Suprapubic skin (tissue), 4 donors: ENCODE measurements around the gene GAS6. TPM values are rescaled to one million over a fixed set of nuclear protein-coding genes. Genes with fewer than 3 reads are reported as not detected.

Experiments used
- DNase-seq, 2 donors: peaks; one replicate each; pipeline ENCODE4 v3.0.0-alpha.2; 2019; ENCODE audit warnings: low spot score in 2 of 2
- H3K27ac ChIP-seq: fragments of 200-600 bp; sonication (generic); one replicate; pipeline ENCODE4 v1.5.1; 2019
- H3K27me3 ChIP-seq: fragments of 200-600 bp; sonication (generic); one replicate; pipeline ENCODE4 v1.5.1; 2019
- H3K36me3 ChIP-seq: fragments of 200-600 bp; sonication (generic); one replicate; pipeline ENCODE4 v1.5.1; 2019
- H3K4me1 ChIP-seq: fragments of 200-600 bp; sonication (generic); one replicate; pipeline ENCODE4 v1.5.1; 2019
- H3K4me3 ChIP-seq: fragments of 200-600 bp; sonication (generic); one replicate; pipeline ENCODE4 v1.5.1; 2019; ENCODE audit warnings: mild to moderate bottlenecking
- H3K9me3 ChIP-seq: fragments of 200-600 bp; sonication (generic); one replicate; pipeline ENCODE4 v1.5.1; 2019
- CTCF ChIP-seq, 2 donors: fragments of 200-600 bp in 1 of 2; fragments of 450-650 bp in 1 of 2; sonication (generic) in 1 of 2; IDR thresholded peaks; one replicate each; pipeline ENCODE4 v1.5.1; 2016 to 2019; ENCODE audit warnings: antibody characterized with exemption in 2 of 2, mild to moderate bottlenecking in 1 of 2, moderate library complexity in 1 of 2
- EP300 ChIP-seq: sonication (generic); formaldehyde crosslinking; IDR thresholded peaks from one replicate; pipeline ENCODE4 v1.6.1; 2017; ENCODE audit warnings: antibody characterized with exemption
- POLR2A ChIP-seq, 2 donors: fragments of 450-650 bp; IDR thresholded peaks; one replicate each; pipeline ENCODE4 v1.6.1; 2017; ENCODE audit warnings: antibody characterized with exemption in 2 of 2, mild to moderate bottlenecking in 2 of 2, moderate library complexity in 2 of 2
- POLR2AphosphoS5 ChIP-seq, 3 donors: sonication (generic); formaldehyde crosslinking; IDR thresholded peaks; one replicate each; pipeline ENCODE4 v1.6.1; 2017; ENCODE audit warnings: antibody characterized with exemption in 3 of 3
- WGBS: methylation state at CpG from one replicate; pipeline ENCODE4 v1.1.5; 2018; 5-methylcytosine and 5-hydroxymethylcytosine counted together
- total RNA-seq, 4 donors: library from RNA; depleted of rRNA; stranded (reverse); fragments of >200 nt; gene quantifications; one replicate each; pipeline ENCODE4 v1.1.0, GENCODE V29; 2016

The GAS6 gene
- total RNA-seq, 4 donors from 2014 or later, result 175 to 286 (median 224) TPM

DNA sequence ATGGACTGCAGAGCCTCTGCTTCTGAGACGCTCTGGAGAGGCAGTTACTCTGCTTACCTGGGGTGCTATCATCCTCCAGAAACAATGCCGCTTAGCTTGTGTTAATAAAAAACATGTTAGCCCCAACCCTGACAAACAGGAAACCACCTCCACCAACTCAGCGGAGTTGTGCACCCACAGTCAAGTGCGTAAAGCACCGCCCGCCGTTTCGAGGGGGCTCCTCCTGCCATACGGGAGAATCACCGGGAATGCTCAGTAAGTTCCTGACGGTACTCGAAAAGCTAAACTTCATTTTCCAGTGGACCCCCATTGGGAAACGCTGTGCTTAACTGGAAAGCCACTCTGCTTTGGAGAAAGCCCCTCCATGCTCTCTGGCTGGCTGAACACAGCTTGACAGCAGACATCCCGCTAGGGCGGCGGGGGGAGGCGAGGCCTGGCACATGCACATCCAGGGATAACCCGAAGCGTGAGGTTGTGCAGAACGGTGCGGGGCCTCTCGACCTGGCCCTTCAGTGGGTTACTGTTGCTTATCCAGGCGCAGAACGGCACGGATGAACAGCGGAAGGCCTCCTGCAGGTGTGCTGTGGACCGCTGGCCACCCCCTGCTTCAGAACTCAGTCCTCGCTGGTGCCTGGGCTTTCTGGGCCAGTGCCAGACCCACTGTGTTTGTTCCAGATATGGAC lies 17.1 kb downstream of the GAS6 start:
- Histone ChIP-seq H3K4me1 (peaks cover 46% of the 10 kb centered on the region), H3K4me3 (no peak overlapping the region), H3K27ac (no peak overlapping the region), H3K9me3 (no peaks in the 10 kb centered on the region), H3K27me3 (no peaks in the 10 kb centered on the region), H3K36me3 (peaks cover 9% of the 10 kb centered on the region)
- 89% methylated on average over 19 of the region's 28 CpGs for WGBS
- peak in 1 of 2 donors; percentile 36 for DNase-seq
- TF ChIP-seq EP300, result no peak
- no peak for TF ChIP-seq CTCF (IDR thresholded peaks at IDR 0.05)
- TF ChIP-seq POLR2AphosphoS5 (IDR thresholded peaks at IDR 0.05), result no peak
- TF ChIP-seq POLR2A (IDR thresholded peaks at IDR 0.05), result no peak

- Histone ChIP-seq H3K9me3 (no peaks in the 10 kb centered on the region), H3K27ac (no peak overlapping the region), H3K4me1 (peaks cover 51% of the 10 kb centered on the region), H3K36me3 (peaks cover 9% of the 10 kb centered on the region), H3K27me3 (no peaks in the 10 kb centered on the region), H3K4me3 (no peak overlapping the region)
- no peak for TF ChIP-seq POLR2A (IDR thresholded peaks at IDR 0.05)
- no peak for TF ChIP-seq POLR2AphosphoS5 (IDR thresholded peaks at IDR 0.05)
- TF ChIP-seq CTCF (IDR thresholded peaks at IDR 0.05), result no peak
- TF ChIP-seq EP300, result no peak
- WGBS, result 67% methylated on average over 29 of the region's 30 CpGs
- peak in 1 of 2 donors; percentile 42 for DNase-seq
Measured at GRCh38 chr13:113845723-113846635, 17.9 kb downstream of the GAS6 start.

- peaks cover 57% of the 10 kb centered on the region for H3K4me1 ChIP-seq
- H3K27ac ChIP-seq, result no peak overlapping the region
Measured at GRCh38 chr13:113845055-113845454, 18.8 kb downstream of the GAS6 start.

GRCh38 chr13:113843864-113844556 lies 19.9 kb downstream of the GAS6 start:
- no peak overlapping the region for H3K4me3 ChIP-seq
- 71% methylated on average over 20 of the region's 26 CpGs for WGBS
- peak in 1 of 2 donors; percentile 55 for DNase-seq

More at GRCh38 chr13:113845055-113845454, 18.8 kb downstream of the GAS6 start:
- DNase-seq, result peak; percentile 52 to 64
- Histone ChIP-seq H3K9me3 (no peaks in the 10 kb centered on the region), H3K36me3 (peaks cover 9% of the 10 kb centered on the region), H3K4me3 (no peak overlapping the region), H3K27me3 (no peaks in the 10 kb centered on the region)
- TF ChIP-seq POLR2A (IDR thresholded peaks at IDR 0.05), result no peak
- WGBS, result 69% methylated on average over 7 of the region's 13 CpGs

More at GRCh38 chr13:113843864-113844556, 19.9 kb downstream of the GAS6 start:
- H3K9me3 ChIP-seq, result no peaks in the 10 kb centered on the region
- no peaks in the 10 kb centered on the region for H3K27me3 ChIP-seq
- no peak overlapping the region for H3K27ac ChIP-seq
- H3K4me1 ChIP-seq, result peaks cover 57% of the 10 kb centered on the region
- peaks cover 9% of the 10 kb centered on the region for H3K36me3 ChIP-seq
- TF ChIP-seq POLR2AphosphoS5 (IDR thresholded peaks at IDR 0.05), result no peak
- TF ChIP-seq CTCF (IDR thresholded peaks at IDR 0.05), result no peak
- no peak for TF ChIP-seq EP300
- TF ChIP-seq POLR2A (IDR thresholded peaks at IDR 0.05), result no peak
